ENCODE measurements around the gene AKR7A2.

AKR7A2 gene

DNA sequence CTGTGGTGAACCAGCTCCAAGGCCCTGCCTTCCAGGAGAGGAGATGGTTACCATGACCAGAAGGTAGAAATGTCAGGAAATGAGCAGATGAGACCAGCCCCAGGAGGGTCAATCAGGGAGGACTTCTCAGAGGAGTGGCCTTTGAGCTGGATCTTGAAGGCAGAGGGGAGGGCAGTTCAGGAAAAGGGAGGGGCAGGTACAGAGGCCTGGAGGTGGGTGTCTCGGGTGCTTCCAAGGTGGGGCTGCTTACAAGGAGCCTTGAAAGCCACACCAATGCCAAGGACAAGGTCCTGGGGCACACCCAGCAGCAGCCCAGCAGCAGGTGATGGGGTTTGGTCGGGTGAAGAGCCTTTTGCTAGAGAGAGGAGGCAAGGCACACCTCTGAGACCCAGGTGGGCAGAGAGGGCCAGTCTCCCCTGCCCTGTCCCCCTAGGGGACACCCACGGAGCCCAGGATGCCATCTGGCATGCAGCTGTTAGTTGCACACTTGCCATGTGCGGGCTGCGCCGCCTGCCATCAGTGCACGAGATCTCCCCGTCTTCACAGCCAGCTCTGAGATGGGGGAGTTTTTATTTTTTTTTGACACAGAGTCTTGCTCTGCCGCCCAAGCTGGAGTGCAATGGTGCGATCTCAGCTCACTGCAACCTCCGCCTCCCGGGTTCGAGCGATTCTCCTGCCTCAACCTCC is 18.6 kb upstream of the AKR7A2 start:
- H3K4me1 ChIP-seq, result no peaks in the 10 kb centered on the region
- no peaks in the 10 kb centered on the region for H3K27me3 ChIP-seq
- TF ChIP-seq CTCF (IDR thresholded peaks at IDR 0.05; ENCODE audit: low read depth, low read length), result no peak
- H3K9me3 ChIP-seq, result no peaks in the 10 kb centered on the region
- no peak for DNase-seq
- no peaks in the 10 kb centered on the region for H3K36me3 ChIP-seq
- no peak overlapping the region for H3K4me3 ChIP-seq (ENCODE audit: low read depth, low read length)

GRCh38 chr1:19329611-19330010 is 17.7 kb upstream of the AKR7A2 start:
- no peak for DNase-seq
- Histone ChIP-seq H3K9me3 (no peaks in the 10 kb centered on the region), H3K4me3 (ENCODE audit: low read depth, low read length) (no peak overlapping the region), H3K27me3 (no peaks in the 10 kb centered on the region), H3K36me3 (no peaks in the 10 kb centered on the region), H3K4me1 (no peaks in the 10 kb centered on the region)
- TF ChIP-seq CTCF (IDR thresholded peaks at IDR 0.05; ENCODE audit: low read depth, low read length), result no peak

DNA sequence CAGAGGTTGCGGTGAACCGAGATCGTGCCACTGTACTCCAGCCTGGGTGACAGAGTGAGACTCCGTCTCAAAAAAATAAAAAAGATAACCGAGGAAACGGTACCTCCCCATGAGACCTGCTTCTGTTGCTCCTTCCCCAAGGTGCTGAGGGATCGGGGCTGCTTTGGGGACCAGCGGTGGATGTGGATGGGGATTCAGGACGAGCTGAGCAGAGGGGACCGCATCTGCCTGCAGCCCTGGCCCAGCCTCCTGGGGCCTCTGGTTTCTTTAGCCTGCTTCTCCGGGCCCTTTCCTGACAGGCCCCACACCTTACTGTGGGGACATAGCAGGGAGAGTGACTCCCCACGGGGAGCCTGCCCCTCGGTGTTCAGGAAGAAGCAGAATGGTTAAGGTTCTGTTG is 17.2 kb upstream of the AKR7A2 start:
- no peak for TF ChIP-seq CTCF (IDR thresholded peaks at IDR 0.05; ENCODE audit: low read depth, low read length)
- no peaks in the 10 kb centered on the region for H3K27me3 ChIP-seq
- no peaks in the 10 kb centered on the region for H3K9me3 ChIP-seq
- no peaks in the 10 kb centered on the region for H3K36me3 ChIP-seq
- no peaks in the 10 kb centered on the region for H3K4me1 ChIP-seq
- no peak overlapping the region for H3K4me3 ChIP-seq (ENCODE audit: low read depth, low read length)
- no peak for DNase-seq

- H3K36me3 ChIP-seq, result no peaks in the 10 kb centered on the region
Measured at GRCh38 chr1:19328486-19328885, 16.5 kb upstream of the AKR7A2 start.

DNA sequence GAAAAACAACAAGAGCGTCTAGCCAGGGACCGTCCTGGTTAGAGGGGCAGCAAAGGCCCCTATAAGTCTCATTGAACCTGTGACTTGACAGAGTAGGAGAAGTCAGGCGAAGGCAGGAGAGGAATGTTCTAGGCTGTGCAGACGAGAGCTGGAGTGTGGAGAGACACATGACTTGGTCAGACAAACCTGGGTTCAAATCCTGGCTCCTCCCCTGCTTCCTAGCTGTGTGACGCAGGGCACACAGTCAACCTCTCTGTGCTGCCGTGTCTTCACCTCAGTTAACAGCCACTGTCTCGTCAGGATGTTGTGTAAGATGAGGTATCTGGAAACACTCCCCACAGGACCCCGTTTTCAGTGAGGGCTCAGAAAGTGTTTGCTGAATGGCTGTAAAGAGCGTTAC is 15.8 kb upstream of the AKR7A2 start:
- no peaks in the 10 kb centered on the region for H3K9me3 ChIP-seq
- H3K36me3 ChIP-seq, result no peaks in the 10 kb centered on the region
- DNase-seq, result no peak
- no peaks in the 10 kb centered on the region for H3K27me3 ChIP-seq
- TF ChIP-seq CTCF (IDR thresholded peaks at IDR 0.05; ENCODE audit: low read depth, low read length), result no peak
- no peak overlapping the region for H3K4me3 ChIP-seq (ENCODE audit: low read depth, low read length)
- H3K4me1 ChIP-seq, result no peaks in the 10 kb centered on the region

More at GRCh38 chr1:19328486-19328885, 16.5 kb upstream of the AKR7A2 start:
- no peak for TF ChIP-seq CTCF (IDR thresholded peaks at IDR 0.05; ENCODE audit: low read depth, low read length)
- DNase-seq, result no peak
- Histone ChIP-seq H3K4me3 (ENCODE audit: low read depth, low read length) (no peak overlapping the region), H3K27me3 (no peaks in the 10 kb centered on the region), H3K9me3 (no peaks in the 10 kb centered on the region), H3K4me1 (no peaks in the 10 kb centered on the region)

- no peak overlapping the region for H3K4me3 ChIP-seq (ENCODE audit: low read depth, low read length)
Measured at GRCh38 chr1:19327301-19327700, 15.4 kb upstream of the AKR7A2 start.

More at GRCh38 chr1:19327301-19327700, 15.4 kb upstream of the AKR7A2 start:
- H3K9me3 ChIP-seq, result no peaks in the 10 kb centered on the region
- no peaks in the 10 kb centered on the region for H3K4me1 ChIP-seq
- no peak for DNase-seq
- TF ChIP-seq CTCF (IDR thresholded peaks at IDR 0.05; ENCODE audit: low read depth, low read length), result no peak
- H3K36me3 ChIP-seq, result no peaks in the 10 kb centered on the region
- no peaks in the 10 kb centered on the region for H3K27me3 ChIP-seq

All from BE2C (cell line).